HepG2 (cell line): Measurements from ENCODE around the gene AGER. TPM values are rescaled to one million over a fixed set of nuclear protein-coding genes. Genes with fewer than 3 reads are reported as not detected.

Experiments
- ATF2 ChIP-seq: sonication (generic); formaldehyde crosslinking; IDR thresholded peaks from 2 replicates; pipeline ENCODE4 v1.4.0; 2020; ENCODE audit warnings: missing genetic modification reagents
- FOXP4 ChIP-seq: sonication (generic); formaldehyde crosslinking; IDR thresholded peaks from 2 replicates; pipeline ENCODE4 v1.4.0; 2020; ENCODE audit warnings: missing genetic modification reagents
- GMEB1 ChIP-seq: sonication (generic); formaldehyde crosslinking; IDR thresholded peaks from 2 replicates; pipeline ENCODE4 v1.5.1; 2020; ENCODE audit warnings: missing genetic modification reagents, mild to moderate bottlenecking, borderline replicate concordance
- IKZF4 ChIP-seq: sonication (generic); formaldehyde crosslinking; IDR thresholded peaks from 2 replicates; pipeline ENCODE4 v1.5.1; 2020; ENCODE audit warnings: borderline replicate concordance, mild to moderate bottlenecking, low read depth, missing genetic modification reagents; ENCODE audit errors: not compliant biosample characterization
- IRF2 ChIP-seq: IDR thresholded peaks from 2 replicates; pipeline ENCODE4 v1.6.1; 2018; ENCODE audit warnings: missing genetic modification reagents, missing compliant biosample characterization
- MXD3 ChIP-seq: IDR thresholded peaks from 2 replicates; pipeline ENCODE4 v1.6.1; 2016; ENCODE audit warnings: mild to moderate bottlenecking, missing biosample characterization, missing genetic modification reagents
- SOX6 ChIP-seq, 2 experiments: fragments of 450-650 bp in 1 of 2; sonication (generic) in 1 of 2; formaldehyde crosslinking in 1 of 2; IDR thresholded peaks; 2 replicates each; pipeline versions ENCODE4 v1.4.0 to v1.6.1; 2017 to 2020; ENCODE audit warnings: antibody characterized with exemption in 1 of 2, mild to moderate bottlenecking in 1 of 2, missing genetic modification reagents in 1 of 2
- SRSF1 ChIP-seq: fragments of 200-400 bp; formaldehyde crosslinking; optimal IDR thresholded peaks from 2 replicates; pipeline ENCODE3; 2017; ENCODE audit warnings: mild to moderate bottlenecking, low read depth, low read length, moderate library complexity
- TBP ChIP-seq: sonication (generic); formaldehyde crosslinking; IDR thresholded peaks from 2 replicates; pipeline ENCODE4 v1.5.0; 2020; ENCODE audit warnings: missing genetic modification reagents
- THAP8 ChIP-seq: sonication (generic); formaldehyde crosslinking; IDR thresholded peaks from 2 replicates; pipeline ENCODE4 v1.5.1; 2020; ENCODE audit warnings: missing genetic modification reagents, mild to moderate bottlenecking, borderline replicate concordance
- ZNF12 ChIP-seq: sonication (generic); formaldehyde crosslinking; IDR thresholded peaks from 2 replicates; pipeline ENCODE4 v1.5.0; 2020; ENCODE audit warnings: missing genetic modification reagents
- ZNF225 ChIP-seq: sonication (generic); formaldehyde crosslinking; IDR thresholded peaks from 2 replicates; pipeline ENCODE4 v1.4.0; 2020; ENCODE audit warnings: mild to moderate bottlenecking, missing genetic modification reagents
- ZNF251 ChIP-seq: sonication (generic); formaldehyde crosslinking; IDR thresholded peaks from 2 replicates; pipeline ENCODE4 v1.9.0; 2021; ENCODE audit warnings: mild to moderate bottlenecking, missing genetic modification reagents
- ZNF264 ChIP-seq: sonication (generic); formaldehyde crosslinking; IDR thresholded peaks from 2 replicates; pipeline ENCODE4 v1.4.0; 2020; ENCODE audit warnings: missing genetic modification reagents
- ZNF3 ChIP-seq: IDR thresholded peaks from 2 replicates; pipeline ENCODE4 v1.7.0; 2017; ENCODE audit warnings: inconsistent platforms
- ZNF333 ChIP-seq: sonication (generic); formaldehyde crosslinking; IDR thresholded peaks from 2 replicates; pipeline ENCODE4 v1.4.0; 2020; ENCODE audit warnings: mild to moderate bottlenecking, missing genetic modification reagents, borderline replicate concordance
- ZNF343 ChIP-seq: sonication (generic); formaldehyde crosslinking; IDR thresholded peaks from 2 replicates; pipeline ENCODE4 v1.4.0; 2020; ENCODE audit warnings: mild to moderate bottlenecking, missing genetic modification reagents
- ZNF501 ChIP-seq: sonication (generic); formaldehyde crosslinking; IDR thresholded peaks from 2 replicates; pipeline ENCODE4 v1.5.1; 2020; ENCODE audit warnings: mild to moderate bottlenecking, moderate library complexity, missing genetic modification reagents
- ZNF549 ChIP-seq: sonication (generic); formaldehyde crosslinking; IDR thresholded peaks from 2 replicates; pipeline ENCODE4 v1.5.0; 2020; ENCODE audit warnings: missing genetic modification reagents
- polyA plus RNA-seq, 8 experiments: library from polyadenylated mRNA; depleted of rRNA in 3 of 8; stranded (reverse) in 7 of 8; unstranded in 1 of 8; fragments of >200 nt; fragmentation: Illumina TruSeq in 4 of 8; extraction: Trizol in 4 of 8; gene quantifications; 2 replicates each; pipeline versions ENCODE4 v1.2.1 to v1.2.3, GENCODE V29; 2011 to 2016; ENCODE audit warnings: low read depth in 4 of 8, missing spikeins in 1 of 8, mixed read lengths in 1 of 8; ENCODE audit not compliant: insufficient read depth in 1 of 8
- total RNA-seq, 5 experiments: library from RNA; depleted of rRNA; stranded (reverse); fragments of >200 nt; fragmentation: Illumina TruSeq; extraction: Trizol; gene quantifications; 2 replicates each; pipeline ENCODE4 v1.2.3, GENCODE V29; 2016; ENCODE audit warnings: low read depth in 1 of 5

AGER gene
- total and polyA plus RNA-seq, 2 of the 13 experiments (the other 11 are each of a cell fraction or from before 2014, with no cell fraction given) = 1.9 to 5.1 TPM

GRCh38 chr6:32177788-32178546 lies 6.1 kb downstream of the AGER start, which contains the start of gene RNF5 (continued):
- no peak for TF ChIP-seq ZNF264 (CRISPR knock-in tag)
- TF ChIP-seq MXD3 (CRISPR knock-in tag) = no peak
- TF ChIP-seq FOXP4 = no peak
- peak; percentile 80 for TF ChIP-seq ZNF501 (CRISPR knock-in tag)
- peak; percentile 5; the same call in 1 of the 2 replicates for TF ChIP-seq ZNF12
- TF ChIP-seq TBP (CRISPR knock-in tag) = no peak
- no peak for TF ChIP-seq ZNF333 (CRISPR knock-in tag)
- no peak for TF ChIP-seq ZNF251 (CRISPR knock-in tag)
- no peak for TF ChIP-seq ZNF343
- no peak for TF ChIP-seq ZNF549 (CRISPR knock-in tag)
- no peak for TF ChIP-seq ZNF3 (CRISPR knock-in tag)
- TF ChIP-seq ZNF225 (CRISPR knock-in tag) = no peak
- no peak for TF ChIP-seq SOX6 (IDR thresholded peaks at IDR 0.05)
- no peak; the same call in 1 of the 2 replicates for TF ChIP-seq SOX6 (CRISPR knock-in tag; IDR thresholded peaks at IDR 0.05)
- no peak for TF ChIP-seq THAP8 (CRISPR knock-in tag)
- no peak; the same call in 1 of the 2 replicates for TF ChIP-seq IRF2 (CRISPR knock-in tag)
- peak; percentile 29; the same call in 1 of the 2 replicates for TF ChIP-seq ATF2
- TF ChIP-seq IKZF4 (CRISPR knock-in tag) = no peak
- TF ChIP-seq GMEB1 = peak; percentile 43; the same call in 1 of the 2 replicates
- no peak for TF ChIP-seq SRSF1
